Stromal cell of bone marrow (primary cell): ENCODE measurements around the gene MGLL.

ENCODE experiments used
- DNase-seq: peaks from one replicate; pipeline ENCODE4 v3.0.0-alpha.2; 2012; ENCODE audit warnings: low read depth

The MGLL gene

DNA sequence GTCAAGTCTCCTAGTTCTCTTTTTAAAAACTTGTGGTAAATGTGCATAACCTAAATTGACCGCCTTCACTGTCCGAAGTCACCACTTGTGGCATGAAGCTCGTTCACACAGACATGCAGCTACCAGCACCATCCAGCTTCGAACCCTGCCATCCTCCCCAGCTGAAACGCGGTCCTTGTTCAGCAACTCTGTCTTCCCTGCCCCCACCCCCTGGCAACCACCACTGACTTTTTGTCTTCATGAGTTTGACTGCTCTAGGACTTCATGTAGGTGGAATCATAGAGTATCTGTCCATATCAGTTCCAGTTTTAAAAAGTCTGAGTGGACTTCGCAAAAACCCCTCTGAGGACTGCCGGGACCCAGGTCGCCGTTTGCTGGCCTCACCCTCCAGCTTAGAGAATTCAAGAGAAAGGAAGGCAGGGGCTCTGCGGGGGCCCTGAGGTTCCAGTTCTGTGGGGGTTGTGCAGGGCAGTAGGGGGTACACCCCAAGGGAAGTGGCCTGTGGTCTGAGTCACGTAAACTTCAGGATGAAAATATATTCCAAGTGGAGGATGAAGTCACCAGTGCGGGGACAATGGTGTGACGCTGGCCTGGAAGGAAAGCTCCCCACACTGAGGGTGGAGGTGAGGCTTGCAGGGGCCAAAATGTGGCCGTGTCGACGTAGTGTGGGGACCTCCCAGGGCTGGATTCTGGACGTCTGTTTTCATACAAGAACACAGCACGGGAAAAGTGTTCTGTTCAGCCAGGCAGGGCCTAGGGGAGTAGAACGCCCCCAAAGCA lies 82.0 kb downstream of the MGLL start:
- DNase-seq = no peak

DNA sequence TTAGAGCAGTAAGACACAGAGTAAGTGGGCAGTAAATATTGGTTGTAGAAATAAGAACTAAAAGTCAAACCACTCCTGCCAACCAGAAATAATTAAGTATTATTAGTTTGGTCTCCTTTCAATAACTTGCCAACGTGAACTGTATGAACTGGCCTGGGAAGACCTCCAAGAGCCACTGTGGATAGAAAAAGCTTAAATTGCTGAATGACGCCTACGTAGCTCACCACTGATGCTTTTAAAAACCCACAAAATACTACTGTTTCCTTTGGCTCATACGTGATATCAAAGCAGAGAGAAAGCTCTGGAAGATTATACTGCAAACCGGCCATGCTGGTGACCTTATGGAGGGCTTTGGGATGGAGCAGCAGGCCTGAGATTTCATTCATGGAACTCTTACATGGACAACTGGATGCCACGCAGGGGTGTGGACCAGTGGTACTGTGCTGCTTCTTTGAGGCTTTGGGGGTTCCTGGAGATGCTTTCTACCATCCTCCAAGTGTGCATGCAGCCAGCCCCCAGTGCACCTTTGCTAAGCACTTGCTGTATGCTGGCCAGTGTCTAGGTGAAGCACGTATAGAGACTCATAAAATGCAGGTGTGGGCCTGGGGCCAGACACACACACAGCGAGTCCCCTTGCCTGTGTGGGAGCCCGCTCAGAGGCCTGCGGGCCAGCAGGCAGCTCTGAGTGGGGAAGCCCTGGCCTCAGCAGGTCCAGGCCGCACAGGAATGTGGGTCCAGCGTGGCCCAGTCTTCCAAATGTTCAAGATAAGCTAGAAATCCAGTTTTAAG lies 82.8 kb downstream of the MGLL start:
- peak; percentile 80 for DNase-seq

DNA sequence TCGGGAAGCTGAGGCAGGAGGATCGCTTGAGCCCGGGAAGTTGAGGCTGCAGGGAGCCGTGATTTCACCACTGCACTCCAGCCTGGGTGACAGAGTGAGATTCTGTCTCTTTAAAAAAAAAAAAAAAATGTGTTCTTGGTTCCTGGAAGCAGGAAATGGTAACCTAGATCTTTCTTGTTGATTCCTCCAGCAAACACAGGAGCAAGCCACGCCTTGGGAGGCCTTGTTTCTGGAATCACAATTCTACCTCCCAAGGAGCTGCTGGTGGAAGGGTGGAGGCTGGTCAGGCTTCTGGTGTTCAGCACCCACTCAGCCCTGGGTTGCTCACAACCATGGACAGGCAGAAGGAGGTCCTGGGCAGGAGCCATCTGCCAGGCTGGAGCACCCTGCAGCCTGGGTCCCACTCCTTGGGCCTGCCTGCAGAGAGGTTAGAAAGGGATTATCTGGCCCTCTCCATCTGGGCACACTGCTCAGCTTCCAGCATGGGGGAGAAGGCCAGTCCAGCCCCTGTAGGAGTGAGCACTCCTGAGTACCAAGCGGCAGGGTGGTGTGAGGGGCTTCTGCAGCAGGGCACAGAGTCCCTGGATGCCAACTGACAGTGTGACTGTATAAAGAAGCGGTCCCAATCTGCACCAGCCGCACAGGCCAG lies 84.0 kb downstream of the MGLL start:
- DNase-seq = no peak

DNA sequence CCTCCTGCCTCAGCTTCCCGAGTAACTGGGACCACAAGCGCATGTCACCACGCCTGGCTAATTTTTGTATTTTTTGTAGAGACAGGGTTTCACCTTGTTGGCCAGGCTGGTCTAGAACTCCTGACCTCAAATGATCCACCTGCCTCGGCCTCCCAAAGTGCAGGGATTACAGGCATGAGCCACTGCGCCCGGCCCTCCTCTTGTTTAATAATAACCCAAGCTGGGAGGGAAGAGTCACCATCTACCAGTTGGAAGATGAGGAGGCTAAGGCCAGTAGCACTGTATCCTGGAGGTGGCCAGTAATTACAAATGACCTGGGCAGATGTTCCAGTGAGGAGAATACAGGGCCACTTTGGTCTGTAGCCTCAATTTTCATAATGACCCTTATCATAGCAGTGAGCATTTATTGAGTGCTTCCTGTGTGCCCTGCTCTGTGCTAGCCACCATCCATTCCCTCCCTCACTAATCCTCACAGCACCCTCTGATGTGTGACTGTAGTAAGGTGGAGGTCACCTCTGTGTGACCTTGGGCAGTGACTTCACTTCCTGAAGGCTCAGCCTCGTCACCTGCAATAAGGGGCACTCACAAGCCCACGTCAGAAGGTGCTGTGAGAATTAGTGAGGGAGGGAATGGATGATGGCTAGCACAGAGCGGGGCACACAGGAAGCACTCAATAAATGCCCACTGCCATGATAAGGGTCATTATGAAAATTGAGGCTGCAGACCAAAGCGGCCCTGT lies 85.3 kb downstream of the MGLL start:
- DNase-seq = no peak

DNA sequence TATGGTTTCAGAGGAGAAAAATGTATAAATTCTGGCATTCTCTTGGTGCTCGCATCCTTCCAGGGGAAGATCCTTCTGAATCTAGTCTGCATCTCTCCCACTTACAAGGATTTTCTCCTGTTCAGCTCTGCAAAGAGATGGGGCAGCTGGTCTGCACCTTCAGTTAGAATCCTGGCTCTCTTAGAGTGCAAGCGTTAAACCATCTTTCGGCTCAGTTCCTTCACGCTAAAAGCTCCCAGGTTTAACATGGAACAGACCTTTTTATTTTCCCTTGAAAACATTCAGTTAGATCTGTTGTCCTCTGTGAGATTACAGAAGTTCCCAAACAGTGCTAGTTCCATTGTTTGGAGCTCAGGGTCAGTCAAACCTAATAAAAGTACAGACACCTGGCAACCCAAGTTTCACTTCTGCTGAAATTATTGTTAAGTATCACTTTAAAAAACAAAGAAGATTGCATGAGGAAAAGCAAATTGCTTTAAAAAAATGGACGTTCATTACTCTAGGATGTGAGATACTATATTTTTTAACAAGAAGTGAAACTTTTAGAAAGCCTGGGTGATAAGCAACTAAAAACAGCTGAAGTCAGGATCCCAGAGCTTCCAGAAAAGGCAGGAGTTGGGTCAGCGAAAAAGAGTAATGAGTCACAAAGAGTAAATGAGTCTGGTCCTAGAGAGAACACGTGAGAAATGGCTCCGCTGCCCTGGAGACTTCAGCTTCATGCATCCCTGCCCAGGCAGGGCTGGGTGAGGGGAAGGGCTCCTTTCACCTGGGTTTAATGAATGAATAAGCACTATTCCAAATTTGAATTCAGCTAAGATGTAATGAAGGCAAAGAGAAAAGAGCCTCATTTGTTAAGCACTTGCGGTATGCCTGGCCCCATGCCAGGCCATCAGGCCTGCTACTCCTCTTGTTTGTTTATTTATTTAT lies 86.3 kb downstream of the MGLL start:
- peak; percentile 72 for DNase-seq

DNA sequence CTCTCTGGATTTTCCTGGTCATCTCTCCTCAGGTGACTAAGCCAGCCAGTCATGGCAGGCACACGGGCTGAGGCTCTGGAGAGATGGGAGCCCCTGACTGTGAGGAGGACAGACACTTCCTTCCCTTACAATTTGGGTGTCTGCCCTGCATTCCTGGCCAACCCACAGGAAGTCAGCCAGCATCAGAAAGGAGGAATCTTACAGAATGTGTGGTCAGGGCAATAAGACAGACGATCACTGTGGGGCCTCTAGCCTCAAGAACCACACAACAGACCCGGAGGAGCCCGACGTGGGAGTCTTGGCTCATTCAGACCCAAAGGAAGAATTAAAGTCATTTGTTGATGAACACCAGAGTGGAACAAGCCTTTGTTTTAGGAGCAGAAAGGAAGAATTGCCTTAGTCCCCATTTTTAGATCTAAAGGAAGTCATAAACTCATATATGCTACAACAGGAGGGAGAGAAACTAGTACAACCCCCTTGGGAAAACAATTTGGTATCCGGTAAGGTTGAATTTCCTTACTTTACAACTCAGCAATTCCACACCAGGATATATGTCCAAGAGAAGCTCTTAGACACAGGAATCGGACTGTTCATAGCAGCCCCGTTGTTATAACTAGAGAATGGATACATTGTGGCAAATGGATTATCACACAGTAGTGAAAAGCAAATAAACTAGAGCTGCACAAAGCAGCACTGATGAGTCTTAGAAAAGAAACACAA lies 87.4 kb downstream of the MGLL start:
- DNase-seq = peak; percentile 86

DNA sequence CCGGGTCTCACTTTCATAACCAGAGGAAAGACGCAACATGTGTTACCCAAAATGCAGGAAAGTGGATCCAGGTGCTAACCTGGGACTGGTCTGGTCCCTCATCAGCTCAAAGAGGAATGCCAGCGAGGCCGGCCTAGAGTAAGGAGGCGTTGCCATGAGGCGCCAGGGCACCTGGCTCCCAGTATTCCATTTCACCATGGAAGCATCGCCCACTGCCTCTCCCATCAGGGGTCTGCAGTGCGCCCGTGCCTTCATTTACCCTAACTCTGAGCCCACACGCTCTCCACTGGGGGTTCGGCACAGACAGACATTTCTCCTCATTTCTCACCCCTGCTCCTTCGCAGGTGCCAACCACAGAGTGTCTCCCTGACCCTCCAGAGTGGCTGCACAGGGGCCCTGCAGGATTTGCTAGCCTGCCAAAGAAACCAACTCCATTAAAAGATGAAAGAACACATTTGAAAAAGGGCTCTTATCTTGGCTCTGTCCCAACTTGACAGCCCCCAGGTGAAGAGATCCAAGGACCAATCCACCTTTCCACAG lies 88.1 kb downstream of the MGLL start:
- DNase-seq = no peak

DNA sequence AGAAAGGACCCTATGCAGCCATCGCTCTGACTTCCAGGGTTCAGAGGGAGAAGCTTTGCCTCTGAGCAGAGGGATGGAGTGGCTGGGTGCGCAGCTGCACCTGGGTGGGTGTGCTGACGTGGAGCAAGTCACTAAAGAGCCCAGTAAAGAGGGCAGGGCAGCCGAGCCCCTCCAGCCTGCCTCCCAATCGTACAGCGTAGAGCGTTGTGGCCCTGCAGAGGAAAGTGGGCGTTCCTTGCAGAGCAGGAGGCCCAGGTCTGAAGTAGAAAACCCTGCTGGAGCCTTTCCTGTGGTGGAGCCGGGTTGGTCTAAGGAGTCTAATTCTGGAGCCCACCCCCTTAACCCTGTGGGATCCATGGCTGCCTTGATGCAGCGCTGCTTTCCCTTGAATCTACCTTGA lies 88.5 kb downstream of the MGLL start:
- DNase-seq = no peak

DNA sequence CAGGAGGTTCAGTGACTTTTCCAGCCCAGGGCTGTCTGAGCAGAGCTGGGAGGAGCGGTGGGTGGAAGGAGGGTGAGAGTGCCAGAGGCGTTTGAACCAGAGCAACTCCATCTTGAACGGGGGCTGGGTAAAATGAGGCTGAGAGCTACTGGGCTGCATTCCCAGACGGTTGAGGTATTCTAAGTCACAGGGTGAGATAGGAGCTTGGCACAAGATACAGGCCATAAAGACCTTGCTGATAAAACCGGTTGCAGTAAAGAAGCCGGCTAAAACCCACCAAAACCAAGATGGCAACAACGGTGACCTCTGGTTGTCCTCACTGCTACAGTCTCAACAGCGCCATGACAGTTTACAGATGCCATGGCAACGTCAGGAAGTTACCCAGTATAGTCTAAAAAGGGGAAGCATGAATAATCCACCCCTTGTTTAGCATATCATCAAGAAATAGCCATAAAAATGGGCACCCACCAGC lies 89.4 kb downstream of the MGLL start:
- no peak for DNase-seq

DNA sequence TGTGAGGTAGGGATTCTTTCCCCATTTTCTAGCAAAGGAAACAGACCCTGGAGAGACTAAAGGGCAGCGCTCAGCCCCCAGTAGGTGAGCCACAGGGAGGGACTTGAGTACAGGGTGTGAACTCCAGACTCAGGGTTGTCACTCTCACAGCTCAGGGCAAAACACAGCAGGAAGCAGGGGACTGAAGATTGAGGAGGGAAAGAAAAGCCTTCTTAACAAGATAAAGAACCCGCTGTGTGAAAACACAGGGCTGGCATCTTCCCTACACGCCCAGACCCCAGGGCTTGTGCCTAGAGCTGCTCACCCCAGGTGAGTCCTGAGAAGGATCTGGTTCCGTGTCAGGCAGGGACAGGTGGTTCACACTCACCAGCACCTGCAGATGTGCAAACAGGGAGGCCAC lies 90.0 kb downstream of the MGLL start:
- no peak for DNase-seq

DNA sequence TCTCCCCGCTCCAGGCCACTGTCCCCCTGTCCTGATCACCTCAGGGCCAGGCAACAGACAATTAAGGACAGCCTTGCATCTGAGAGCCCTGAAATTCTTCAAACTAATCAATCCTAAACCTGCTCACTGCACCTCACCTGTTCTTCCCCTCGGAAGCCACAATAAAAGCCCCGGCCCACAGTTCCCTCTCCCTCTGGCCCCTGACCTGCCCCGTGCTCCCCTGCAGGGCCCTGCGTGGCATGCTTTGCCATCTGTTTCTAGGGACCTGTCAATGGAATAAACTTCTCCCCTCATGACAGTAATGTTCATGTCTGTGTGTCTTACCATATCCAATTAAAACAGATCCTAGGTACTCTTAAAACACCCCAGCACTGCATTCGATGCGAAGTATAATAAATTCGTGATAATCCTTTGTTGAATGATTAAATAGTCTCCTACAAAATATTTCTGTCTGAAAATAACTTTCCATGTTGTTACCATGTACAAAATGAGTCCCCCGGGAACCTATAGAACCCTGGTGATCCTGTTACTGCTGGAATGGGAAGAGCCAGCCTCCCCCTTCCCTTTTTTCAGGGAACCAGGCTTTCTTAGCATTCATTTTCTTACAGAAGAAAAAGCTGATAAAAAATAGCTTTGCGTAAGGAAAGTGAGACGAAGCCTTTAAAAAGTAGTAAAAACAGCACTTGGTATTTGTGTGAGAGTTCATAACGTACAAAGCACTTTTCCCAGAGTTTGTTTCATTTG lies 90.6 kb downstream of the MGLL start:
- DNase-seq = no peak

DNA sequence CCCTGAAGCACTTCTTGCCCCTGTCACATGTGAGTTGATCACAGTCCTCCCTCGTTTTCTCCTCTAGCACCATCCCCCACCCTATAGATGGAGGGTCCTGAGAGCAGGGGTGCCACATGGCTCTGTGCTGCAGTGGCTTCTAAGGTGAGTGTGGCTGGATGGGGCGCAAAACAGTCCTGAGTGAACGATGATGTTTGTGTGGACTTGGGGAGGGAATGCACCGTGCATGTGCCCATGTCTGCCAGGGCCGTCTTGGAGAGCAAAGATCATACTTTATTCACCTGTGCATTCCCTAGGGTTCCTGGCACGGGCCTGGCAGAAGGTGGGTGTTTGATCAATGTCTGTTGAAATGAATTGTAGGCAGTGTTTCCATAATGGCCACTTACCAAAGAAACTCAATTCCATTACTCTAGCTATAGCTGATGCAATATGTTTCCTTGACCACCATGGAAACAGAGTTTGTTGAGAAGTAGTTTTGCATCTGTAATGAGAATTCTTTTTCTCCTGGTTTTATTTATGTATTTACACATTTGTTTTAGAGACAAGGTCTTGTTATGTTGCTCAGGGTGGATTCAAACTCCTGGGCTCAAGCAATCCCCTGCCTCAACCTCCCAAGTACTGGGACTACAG lies 91.5 kb downstream of the MGLL start:
- DNase-seq = no peak

DNA sequence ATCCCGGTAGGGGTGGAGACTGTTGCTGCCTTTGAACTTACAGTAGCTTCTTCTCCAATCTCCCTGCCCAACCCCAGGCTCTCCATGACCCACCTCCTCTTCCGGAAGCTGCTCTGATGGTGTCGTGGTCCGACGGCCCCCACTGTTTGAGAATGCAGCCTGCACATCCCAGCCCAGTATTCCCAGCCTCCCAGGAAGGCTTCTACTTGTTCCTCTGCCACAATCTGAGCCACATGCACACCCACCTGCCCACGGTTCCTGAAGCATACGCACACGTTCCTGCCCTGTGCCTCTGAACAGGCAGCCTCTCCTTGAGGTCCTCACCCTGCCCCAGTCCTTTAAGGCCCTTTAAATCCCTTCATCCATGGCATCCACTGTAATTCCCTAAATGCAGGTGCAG lies 92.1 kb downstream of the MGLL start:
- no peak for DNase-seq

DNA sequence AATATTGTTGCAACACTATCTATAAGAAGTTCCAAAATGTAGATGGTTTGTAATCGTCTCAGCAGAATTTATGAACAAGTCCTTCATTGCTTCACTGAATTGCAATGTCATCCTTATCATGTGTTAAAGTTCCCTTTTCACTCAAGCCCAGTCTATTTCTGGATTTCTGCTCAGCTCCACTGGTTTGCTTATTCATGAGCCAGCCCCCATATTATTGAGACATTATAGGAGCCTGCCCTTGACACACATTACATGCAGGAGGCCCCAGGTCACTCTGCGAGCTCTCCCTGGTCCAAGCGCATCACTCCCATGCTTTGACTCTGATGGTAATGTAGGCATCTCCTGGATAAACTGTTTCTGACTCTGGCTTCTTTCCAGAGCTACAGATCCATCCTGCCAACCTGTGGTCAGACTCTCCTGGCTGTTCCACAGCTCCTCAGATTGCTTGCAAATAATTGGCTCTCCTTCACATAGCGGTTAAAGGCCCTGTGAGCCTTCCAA lies 92.7 kb downstream of the MGLL start:
- DNase-seq = no peak

DNA sequence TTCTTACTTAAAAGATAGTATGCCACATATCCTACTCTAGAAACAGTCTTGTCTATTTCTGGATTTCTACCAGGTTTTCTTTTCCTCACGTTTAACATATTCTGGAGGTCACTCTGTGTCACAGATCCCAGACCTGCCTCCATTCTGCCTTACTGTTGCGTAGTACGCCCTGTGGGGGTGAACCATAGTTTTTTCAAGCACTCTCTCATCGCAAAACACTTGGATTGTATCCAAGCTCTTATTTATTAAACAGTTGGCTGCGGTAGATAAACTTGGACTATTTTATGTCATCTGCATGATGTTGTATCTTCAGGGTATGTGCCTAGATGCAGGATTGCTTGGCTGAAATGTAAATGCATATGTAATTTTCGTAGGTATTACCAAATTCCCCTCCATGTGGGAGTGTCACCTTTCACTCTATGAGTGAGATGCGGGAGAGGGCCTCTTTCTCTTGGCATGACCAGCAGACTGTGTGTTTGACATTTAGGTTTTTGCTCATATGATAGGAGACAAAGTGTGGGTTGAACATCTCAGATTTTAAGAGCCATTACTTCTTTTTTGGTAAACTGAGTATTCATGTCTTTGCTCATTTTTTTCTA lies 93.8 kb downstream of the MGLL start:
- DNase-seq = no peak

DNA sequence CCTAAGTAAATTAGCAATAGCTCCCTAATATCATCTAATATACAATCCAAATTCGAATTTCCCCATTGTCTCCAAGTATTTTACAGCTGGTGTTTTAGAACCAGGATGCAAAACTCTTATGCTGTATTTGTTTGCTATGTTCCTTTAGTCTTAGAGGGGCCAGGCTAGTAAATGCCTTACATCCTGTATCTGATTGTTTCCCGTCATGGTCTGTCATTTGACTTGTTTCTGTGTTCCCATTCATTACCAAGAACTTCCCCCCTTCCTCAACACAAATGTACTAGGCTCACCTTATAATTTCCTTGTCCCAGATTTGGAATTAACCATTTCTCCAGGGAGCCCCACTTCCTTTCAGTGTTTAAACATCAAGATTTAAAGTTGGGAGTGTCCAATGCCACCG lies 95.4 kb downstream of the MGLL start:
- DNase-seq = no peak

DNA sequence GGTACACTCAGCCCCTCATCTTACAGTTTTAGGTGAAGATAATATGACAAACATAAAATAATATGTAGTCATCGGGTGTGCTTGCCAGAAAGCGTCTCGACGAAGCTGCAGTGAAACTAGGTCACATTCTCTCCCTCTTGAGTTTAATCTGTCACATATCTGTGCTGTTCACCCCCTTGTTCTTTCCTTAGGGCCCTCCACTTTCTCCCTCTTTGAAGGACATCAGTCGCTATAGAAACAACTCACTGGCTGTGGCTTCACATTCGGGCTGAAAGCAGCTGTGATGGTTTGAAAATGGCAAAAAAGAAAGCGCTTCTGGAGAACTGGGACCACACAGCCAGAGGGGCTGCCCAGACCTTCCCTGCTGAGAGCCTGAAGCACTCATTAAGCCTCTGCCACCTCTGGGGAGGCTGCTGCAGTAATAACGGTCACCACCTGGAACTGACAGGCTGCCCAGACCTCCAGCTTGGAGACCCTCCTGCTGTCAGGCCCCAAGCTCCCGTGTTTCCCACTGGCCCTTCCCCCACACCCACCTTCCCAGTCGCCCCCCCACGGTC lies 99.2 kb downstream of the MGLL start:
- DNase-seq = no peak
